Memory B cell (primary cell): ENCODE data around the gene FSTL3.

Experiments
- ATAC-seq: fragments of 150-1000 bp; cut with Tn5 transposase; 2 replicates; pipeline ENCODE4 v1.10.0; 2021; ENCODE audit warnings: low read depth, mild to moderate bottlenecking, moderate library complexity
- DNase-seq, 2 donors: peaks; one replicate each; pipeline ENCODE4 v3.0.0; 2022; ENCODE audit warnings: low spot score in 2 of 2
- H3K27ac Mint-ChIP-seq: one replicate; pipeline ENCODE4 v1.8.0; 2022; ENCODE audit warnings: mild to moderate bottlenecking, moderate library complexity, mixed read lengths
- H3K27me3 Mint-ChIP-seq: one replicate; pipeline ENCODE4 v1.8.0; 2022; ENCODE audit warnings: mixed read lengths
- H3K36me3 Mint-ChIP-seq: one replicate; pipeline ENCODE4 v1.8.0; 2022; ENCODE audit warnings: mild to moderate bottlenecking, mixed read lengths
- H3K4me1 Mint-ChIP-seq: one replicate; pipeline ENCODE4 v1.8.0; 2022; ENCODE audit warnings: mixed read lengths
- H3K4me3 Mint-ChIP-seq: one replicate; pipeline ENCODE4 v1.8.0; 2022; ENCODE audit warnings: mild to moderate bottlenecking, moderate library complexity, mixed read lengths
- H3K9me3 Mint-ChIP-seq: one replicate; pipeline ENCODE4 v1.8.0; 2022; ENCODE audit warnings: mixed read lengths

Gene FSTL3

GRCh38 chr19:651114-651818 lies 24.9 kb upstream of the FSTL3 start:
- DNase-seq (no peak), ATAC-seq (no peak)
- Mint-ChIP-seq H3K9me3 (no peaks in the 10 kb centered on the region), H3K4me1 (peaks cover 22% of the 10 kb centered on the region), H3K27me3 (no peaks in the 10 kb centered on the region), H3K27ac (no peak overlapping the region), H3K36me3 (peaks cover 15% of the 10 kb centered on the region), H3K4me3 (no peak overlapping the region)

GRCh38 chr19:651991-652390 lies 24.2 kb upstream of the FSTL3 start:
- H3K27me3 Mint-ChIP-seq = no peaks in the 10 kb centered on the region
- H3K4me1 Mint-ChIP-seq = peaks cover 23% of the 10 kb centered on the region
- no peak overlapping the region for H3K27ac Mint-ChIP-seq
- DNase-seq (no peak), ATAC-seq (no peak)
- H3K9me3 Mint-ChIP-seq = no peaks in the 10 kb centered on the region
- H3K4me3 Mint-ChIP-seq = no peak overlapping the region
- peaks cover 15% of the 10 kb centered on the region for H3K36me3 Mint-ChIP-seq

DNA sequence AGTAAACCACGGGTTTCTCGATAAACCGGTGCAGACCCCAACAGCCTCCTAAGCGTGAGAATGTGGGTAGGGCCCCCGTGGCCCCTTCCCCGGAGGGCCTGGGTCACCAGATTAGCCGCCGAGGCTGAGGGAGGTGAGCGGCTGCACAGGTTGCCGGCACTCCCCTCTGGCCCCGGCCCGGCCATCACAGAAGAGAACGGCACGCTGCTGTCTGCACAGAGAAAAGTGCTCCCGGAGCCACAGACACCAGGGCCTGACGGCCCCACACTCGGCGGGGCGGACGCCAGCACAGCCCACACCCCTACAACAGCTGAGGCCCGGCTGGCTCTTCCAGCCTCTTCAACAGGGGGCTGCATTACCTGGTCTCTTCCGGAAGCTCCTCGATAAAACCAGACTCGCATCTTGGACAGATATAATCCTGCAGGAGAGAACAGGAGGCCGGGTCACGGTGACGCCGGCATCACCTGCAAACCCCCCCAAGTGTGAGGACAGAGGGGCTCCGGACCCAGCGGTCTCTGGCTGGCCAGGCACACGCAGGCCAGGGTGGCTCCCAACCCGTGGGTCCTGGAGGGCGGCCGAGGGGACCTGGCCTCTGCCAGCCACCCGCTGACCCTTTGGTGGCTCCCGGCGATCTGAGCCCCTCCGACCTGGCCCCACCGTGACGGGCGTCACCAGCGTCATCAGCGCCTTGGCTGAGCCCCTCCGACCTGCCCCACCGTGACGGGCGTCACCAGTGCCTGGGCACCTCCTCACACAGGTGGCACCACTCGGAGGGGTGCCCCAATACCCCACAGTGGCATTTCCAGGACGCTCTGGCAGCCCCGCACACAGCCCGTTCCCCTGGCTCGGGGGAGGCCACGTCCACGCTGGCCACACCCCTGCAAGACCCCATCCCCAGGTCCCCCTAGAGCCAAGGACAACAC lies 23.5 kb upstream of the FSTL3 start:
- H3K4me1 Mint-ChIP-seq = peaks cover 29% of the 10 kb centered on the region
- H3K9me3 Mint-ChIP-seq = no peaks in the 10 kb centered on the region
- no peak overlapping the region for H3K4me3 Mint-ChIP-seq
- DNase-seq (no peak), ATAC-seq (no peak)
- no peaks in the 10 kb centered on the region for H3K27me3 Mint-ChIP-seq
- peaks cover 16% of the 10 kb centered on the region for H3K36me3 Mint-ChIP-seq
- H3K27ac Mint-ChIP-seq = no peak overlapping the region

DNA sequence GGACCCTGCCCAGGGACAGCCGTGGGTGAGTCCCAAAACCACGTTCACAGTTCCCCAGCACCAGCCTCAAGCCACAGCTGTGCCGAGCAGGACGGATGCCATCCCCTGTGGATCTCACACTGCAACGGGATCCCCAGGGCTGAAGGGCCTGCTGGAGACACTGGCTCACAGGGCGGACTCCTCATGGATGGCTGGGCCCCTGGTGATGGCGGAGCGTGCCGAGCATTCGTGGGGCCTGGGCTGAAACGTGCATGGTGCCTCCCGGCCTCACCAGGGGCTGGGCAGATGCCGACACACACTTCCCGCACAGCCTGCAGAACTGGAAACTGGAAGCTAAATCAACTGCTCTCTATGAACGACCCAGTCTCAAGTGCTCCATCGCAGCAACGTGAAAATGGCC lies 22.8 kb upstream of the FSTL3 start:
- no peak overlapping the region for H3K4me3 Mint-ChIP-seq
- H3K36me3 Mint-ChIP-seq = peaks cover 13% of the 10 kb centered on the region
- DNase-seq (no peak), ATAC-seq (no peak)
- H3K4me1 Mint-ChIP-seq = peaks cover 26% of the 10 kb centered on the region
- no peaks in the 10 kb centered on the region for H3K9me3 Mint-ChIP-seq
- H3K27me3 Mint-ChIP-seq = no peaks in the 10 kb centered on the region
- no peak overlapping the region for H3K27ac Mint-ChIP-seq

DNA sequence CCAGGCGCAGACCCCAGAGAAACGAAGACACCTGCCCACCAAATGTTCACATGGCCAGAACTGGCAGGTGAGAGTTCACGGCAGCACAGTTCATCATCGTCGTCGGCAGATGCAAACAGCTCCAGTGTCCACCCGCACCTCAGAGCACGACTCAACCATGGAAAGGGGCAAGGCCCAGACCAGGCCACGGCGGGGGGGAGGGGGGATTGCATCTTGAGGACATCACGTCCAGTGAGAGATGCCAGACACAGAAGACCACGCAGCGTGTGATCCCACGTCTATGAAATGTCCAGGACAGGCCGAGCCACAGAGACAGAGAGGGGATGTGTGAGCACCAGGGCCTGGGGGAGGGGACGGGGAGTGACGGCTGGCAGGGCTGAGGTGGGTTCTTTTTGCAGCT lies 20.5 kb upstream of the FSTL3 start:
- ATAC-seq (no peak), DNase-seq (no peak)
- H3K27ac Mint-ChIP-seq = peak overlapping the region; percentile 67
- H3K9me3 Mint-ChIP-seq = no peaks in the 10 kb centered on the region
- peaks cover 12% of the 10 kb centered on the region for H3K36me3 Mint-ChIP-seq
- peaks cover 37% of the 10 kb centered on the region for H3K4me1 Mint-ChIP-seq
- H3K4me3 Mint-ChIP-seq = peak overlapping the region; percentile 33
- no peaks in the 10 kb centered on the region for H3K27me3 Mint-ChIP-seq

DNA sequence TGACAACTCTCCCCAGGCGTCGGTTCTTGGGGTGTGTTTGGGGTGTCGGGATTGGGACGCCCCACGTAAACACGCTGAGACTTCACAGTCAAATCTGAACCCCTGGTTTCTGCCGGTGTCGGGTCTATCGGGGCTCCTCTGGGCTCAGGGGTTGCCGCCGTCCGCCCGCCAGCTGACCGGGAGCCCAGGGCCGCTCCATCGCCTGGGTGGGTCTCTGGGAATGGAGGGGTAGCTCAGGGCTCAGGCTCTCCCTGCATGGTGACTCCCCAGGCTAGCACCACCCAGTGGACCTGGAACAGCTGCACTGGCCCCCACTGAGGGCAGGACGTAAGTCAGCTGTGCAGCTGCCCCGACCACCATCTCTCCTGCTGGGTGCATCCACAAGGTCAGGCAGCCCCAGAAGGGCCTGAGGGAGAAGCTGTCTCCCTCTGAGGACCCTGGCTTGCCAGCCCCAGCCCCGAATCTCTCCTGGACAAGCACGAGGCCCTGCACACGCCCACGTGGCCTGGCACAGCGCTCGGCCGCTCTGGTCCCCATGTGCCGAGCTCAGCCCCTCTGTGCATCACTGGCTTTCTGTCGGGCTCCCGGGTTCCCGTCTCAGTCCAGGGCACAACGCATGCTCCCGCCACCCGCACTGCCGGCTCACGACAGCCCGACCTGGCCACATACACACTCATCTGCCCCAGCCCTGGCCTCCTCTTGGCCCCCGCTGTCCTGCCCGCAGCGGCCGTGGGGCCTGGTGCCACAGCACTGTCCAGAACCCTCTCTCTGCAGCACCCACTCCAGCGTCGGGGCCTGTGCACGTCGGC lies 19.2 kb upstream of the FSTL3 start:
- H3K27me3 Mint-ChIP-seq = no peaks in the 10 kb centered on the region
- peak overlapping the region; percentile 14 for H3K4me3 Mint-ChIP-seq
- no peaks in the 10 kb centered on the region for H3K9me3 Mint-ChIP-seq
- H3K27ac Mint-ChIP-seq = peak overlapping the region; percentile 55
- peaks cover 12% of the 10 kb centered on the region for H3K36me3 Mint-ChIP-seq
- DNase-seq (no peak), ATAC-seq (no peak)
- peaks cover 38% of the 10 kb centered on the region for H3K4me1 Mint-ChIP-seq

DNA sequence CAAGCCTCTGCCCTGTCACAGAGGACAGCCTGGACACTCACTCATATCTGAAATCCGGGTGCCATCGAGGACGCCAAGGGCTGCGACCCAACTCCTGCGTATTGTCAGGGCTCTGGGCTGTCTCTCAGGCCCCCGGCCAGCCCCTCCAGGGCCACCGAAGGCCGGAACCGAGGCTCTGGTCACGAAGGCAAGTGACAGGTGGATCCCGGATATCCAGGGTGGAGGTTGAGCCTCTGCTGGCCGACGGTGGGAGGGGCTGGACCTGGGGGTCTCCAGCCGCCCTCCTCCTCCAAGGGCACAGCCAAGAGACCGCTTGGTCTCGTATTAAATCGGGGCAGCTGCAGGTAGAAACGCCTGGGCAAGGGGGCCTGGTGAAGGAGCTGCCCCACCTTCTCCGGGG lies 18.6 kb upstream of the FSTL3 start:
- H3K4me1 Mint-ChIP-seq = peaks cover 38% of the 10 kb centered on the region
- peaks cover 12% of the 10 kb centered on the region for H3K36me3 Mint-ChIP-seq
- no peak for ATAC-seq
- H3K4me3 Mint-ChIP-seq = peak overlapping the region; percentile 8
- no peaks in the 10 kb centered on the region for H3K27me3 Mint-ChIP-seq
- no peaks in the 10 kb centered on the region for H3K9me3 Mint-ChIP-seq
- H3K27ac Mint-ChIP-seq = peak overlapping the region; percentile 55
- no peak for DNase-seq

DNA sequence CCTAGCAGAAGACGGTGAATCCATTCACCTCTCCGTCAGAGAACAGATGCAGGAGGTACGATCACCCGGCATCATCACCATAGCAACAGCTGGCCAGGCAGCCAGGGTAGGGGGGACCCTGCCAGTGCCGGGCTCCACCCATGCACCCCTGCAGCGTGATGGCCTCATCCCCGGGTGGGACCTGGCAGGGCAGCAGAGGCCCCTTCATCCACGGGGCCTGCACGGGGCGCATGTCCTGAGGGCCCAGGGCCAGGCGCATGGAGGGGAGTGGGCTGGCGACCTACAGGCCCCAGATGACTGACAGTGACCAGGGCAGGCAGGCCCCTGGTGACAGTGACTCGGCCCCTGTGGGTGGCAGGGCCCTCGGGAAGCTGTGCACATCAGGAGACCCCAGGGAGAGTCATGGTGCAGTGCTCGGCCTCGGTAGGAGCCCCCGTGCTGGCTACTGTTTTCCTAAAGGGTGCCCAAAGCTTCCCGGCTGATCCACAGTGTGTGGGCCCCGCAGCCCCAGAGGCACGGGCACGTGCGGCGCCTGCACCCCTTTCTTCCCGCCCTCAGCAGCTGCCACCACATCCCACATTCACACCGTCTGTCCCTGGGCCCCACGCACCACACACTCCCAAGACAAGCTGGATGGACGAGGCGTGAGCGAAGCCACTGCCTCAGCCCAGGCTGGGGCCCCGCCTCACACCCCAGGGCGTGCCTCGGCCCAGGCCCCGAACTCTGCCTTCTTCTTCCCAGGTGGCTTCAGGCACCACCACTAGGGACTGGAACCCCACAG lies 17.9 kb upstream of the FSTL3 start:
- no peak for DNase-seq

DNA sequence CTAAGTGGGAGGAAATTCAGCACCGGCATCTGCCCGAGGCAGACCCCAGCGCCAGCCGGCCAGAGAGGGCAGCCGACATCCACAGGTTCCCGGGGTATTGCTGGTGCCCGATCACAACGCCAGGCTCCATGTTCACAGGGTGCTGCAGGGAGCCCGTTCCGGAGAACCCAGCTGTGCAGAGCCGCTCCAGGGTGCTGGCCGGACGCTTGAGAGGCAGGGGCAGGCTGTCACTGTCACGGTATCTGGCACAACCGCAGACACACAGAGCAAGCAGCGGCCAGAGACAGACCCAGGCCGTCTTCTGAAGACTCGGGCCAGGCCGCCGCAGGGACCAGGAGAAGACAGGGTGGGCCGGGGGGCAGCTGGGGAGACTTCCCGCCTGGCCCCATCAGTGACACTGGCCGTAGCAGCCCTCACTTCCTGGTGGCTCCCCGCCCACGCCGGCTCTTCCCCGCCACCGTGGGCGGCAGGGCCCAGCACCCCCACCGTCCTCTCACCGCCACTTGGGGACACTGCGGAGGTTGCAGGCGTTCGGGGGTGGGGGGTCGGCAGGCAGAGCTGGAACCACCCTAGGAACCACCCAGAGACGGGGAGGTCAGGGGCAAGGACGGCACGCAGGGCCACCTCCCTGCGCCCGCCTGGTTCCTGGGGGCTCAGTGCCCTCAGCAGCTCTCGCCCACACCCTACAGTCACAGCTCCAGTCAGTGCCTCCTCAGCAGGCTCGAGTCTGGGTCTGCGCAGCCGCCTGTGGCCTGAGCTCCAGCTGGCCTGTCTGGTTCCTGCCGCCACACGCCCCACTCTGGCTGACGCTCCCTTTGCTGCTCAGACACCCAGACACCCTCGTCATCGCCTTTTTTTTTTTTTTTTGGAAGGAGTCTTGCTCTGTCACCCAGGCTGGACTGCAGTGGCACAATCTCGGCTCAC lies 17.0 kb upstream of the FSTL3 start:
- no peak for DNase-seq
- peaks cover 42% of the 10 kb centered on the region for H3K4me1 Mint-ChIP-seq
- H3K36me3 Mint-ChIP-seq = peaks cover 10% of the 10 kb centered on the region
- H3K27me3 Mint-ChIP-seq = no peaks in the 10 kb centered on the region
- H3K4me3 Mint-ChIP-seq = peak overlapping the region; percentile 98
- H3K27ac Mint-ChIP-seq = peak overlapping the region; percentile 92
- peak; percentile 20 for ATAC-seq
- H3K9me3 Mint-ChIP-seq = no peaks in the 10 kb centered on the region

More for the DNA sequence above, 17.9 kb upstream of the FSTL3 start:
- no peak for ATAC-seq
- peak overlapping the region; percentile 53 for H3K4me3 Mint-ChIP-seq
- peak overlapping the region; percentile 45 for H3K27ac Mint-ChIP-seq
- H3K36me3 Mint-ChIP-seq = peaks cover 12% of the 10 kb centered on the region
- H3K9me3 Mint-ChIP-seq = no peaks in the 10 kb centered on the region
- no peaks in the 10 kb centered on the region for H3K27me3 Mint-ChIP-seq
- H3K4me1 Mint-ChIP-seq = peaks cover 38% of the 10 kb centered on the region

DNA sequence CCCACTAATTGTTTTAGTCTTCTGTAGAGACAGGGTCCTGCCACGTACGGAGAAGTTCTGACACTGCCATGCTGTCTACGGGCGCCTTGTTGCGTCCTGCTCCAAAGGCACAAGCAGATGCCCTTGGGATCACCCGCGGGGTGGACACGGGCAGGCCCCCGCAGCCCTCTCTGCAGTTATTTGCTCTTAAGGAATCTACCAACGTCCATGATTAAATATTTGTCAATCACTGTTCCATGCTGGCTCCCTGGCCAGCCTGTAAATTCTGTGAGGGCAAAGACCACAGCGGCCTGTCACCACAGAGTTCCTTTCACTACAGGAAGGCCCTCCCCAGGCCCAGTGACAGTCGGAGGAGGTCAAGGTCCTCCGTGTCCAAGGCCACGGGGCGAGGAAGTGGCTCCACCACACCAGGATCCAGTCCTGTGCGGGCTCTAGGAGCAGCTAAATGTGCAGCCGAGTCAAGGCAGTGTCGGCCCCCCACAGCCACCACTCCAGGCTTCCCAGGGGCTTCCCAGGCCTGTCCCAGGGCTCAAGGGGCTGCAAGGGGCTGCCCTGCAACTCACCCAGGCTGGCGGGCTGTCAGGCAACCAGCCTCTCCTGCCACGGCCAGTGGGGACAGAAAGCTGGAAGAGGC lies 15.3 kb upstream of the FSTL3 start:
- Mint-ChIP-seq H3K4me3 (peak overlapping the region; percentile 98), H3K27ac (peak overlapping the region; percentile 92), H3K9me3 (no peaks in the 10 kb centered on the region), H3K4me1 (peaks cover 34% of the 10 kb centered on the region), H3K27me3 (no peaks in the 10 kb centered on the region), H3K36me3 (peaks cover 2% of the 10 kb centered on the region)
- DNase-seq (no peak), ATAC-seq (no peak)

DNA sequence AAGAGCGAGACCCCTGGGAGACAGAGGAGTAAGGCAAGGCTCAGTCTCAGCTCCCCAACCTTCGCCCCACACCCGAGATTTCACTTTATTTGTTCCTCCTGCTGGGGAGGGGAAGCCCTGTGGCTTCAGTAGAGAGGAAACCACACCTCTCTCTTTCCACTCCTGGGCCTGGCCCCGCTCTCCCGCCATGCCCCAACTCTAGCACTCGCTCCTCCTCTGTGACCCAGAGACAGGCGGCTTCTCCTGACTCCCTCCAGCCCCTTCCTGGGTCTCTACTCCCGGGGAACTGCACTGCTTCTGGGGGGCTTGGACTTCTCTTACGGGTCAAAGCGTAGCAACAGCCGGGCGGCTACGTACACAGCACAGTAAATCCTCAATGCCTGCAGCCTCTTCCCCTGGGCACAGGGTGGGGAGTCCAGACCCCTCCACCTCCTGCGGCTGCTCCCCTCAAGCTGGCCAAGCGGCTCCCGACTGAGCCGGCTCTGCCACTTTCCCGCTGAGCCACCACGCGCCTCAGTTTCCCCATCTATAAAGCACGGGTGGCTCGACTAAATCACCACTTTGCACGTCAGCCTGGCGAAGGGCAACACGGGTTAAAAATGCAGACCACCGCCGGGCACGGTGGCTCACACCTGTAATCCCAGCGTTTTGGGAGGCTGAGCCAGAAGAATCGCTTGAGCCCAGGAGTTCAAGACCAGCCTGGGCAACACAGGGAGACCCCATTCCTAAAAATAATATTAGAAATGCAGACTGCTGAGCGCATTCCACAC lies 14.6 kb upstream of the FSTL3 start:
- peaks cover 2% of the 10 kb centered on the region for H3K36me3 Mint-ChIP-seq
- H3K4me1 Mint-ChIP-seq = peaks cover 28% of the 10 kb centered on the region
- H3K27me3 Mint-ChIP-seq = no peaks in the 10 kb centered on the region
- ATAC-seq = peak; percentile 41
- peak overlapping the region; percentile 98 for H3K4me3 Mint-ChIP-seq
- peak overlapping the region; percentile 92 for H3K27ac Mint-ChIP-seq
- DNase-seq = peak in 1 of 2 donors; percentile 61
- H3K9me3 Mint-ChIP-seq = no peaks in the 10 kb centered on the region
